RWPE2 (cell line): ENCODE data around the gene SLC38A9.

Source experiments
- ATAC-seq: fragments of 200-7000 bp; cut with Tn5 transposase; 3 replicates; pipeline ENCODE4 v1.9.1; 2021; ENCODE audit warnings: low read depth
- DNase-seq: peaks from one replicate; pipeline ENCODE4 v3.0.0-alpha.2; 2020; ENCODE audit warnings: low spot score
- H3K27ac ChIP-seq: fragments of 450-650 bp; 2 replicates; pipeline ENCODE4 v1.5.1; 2017; ENCODE audit warnings: mild to moderate bottlenecking; ENCODE audit not compliant: poor library complexity, severe bottlenecking
- H3K27me3 ChIP-seq: fragments of 250-450 bp; sonication (Bioruptor Pico); 2 replicates; pipeline ENCODE4 v1.5.1; 2021; ENCODE audit warnings: mild to moderate bottlenecking, moderate library complexity; ENCODE audit not compliant: insufficient read depth, poor library complexity, severe bottlenecking
- H3K36me3 ChIP-seq: fragments of 250-450 bp; sonication (Bioruptor Pico); 2 replicates; pipeline ENCODE4 v1.5.1; 2020; ENCODE audit warnings: low read depth, mild to moderate bottlenecking, moderate library complexity
- H3K4me1 ChIP-seq: fragments of 250-450 bp; sonication (Bioruptor Pico); 2 replicates; pipeline ENCODE4 v1.5.1; 2021; ENCODE audit warnings: mild to moderate bottlenecking, moderate library complexity; ENCODE audit not compliant: insufficient read depth, poor library complexity, severe bottlenecking
- H3K4me3 ChIP-seq: fragments of 250-450 bp; sonication (Bioruptor Pico); 2 replicates; pipeline ENCODE4 v1.5.1; 2021; ENCODE audit warnings: mild to moderate bottlenecking, moderate library complexity; ENCODE audit not compliant: severe bottlenecking
- H3K9me3 ChIP-seq: fragments of 250-450 bp; sonication (Bioruptor Pico); 2 replicates; pipeline ENCODE4 v1.5.1; 2021; ENCODE audit warnings: mild to moderate bottlenecking, moderate library complexity; ENCODE audit not compliant: severe bottlenecking
- TF ChIP-seq, protein P1 (sequence below): fragments of 450-650 bp; IDR thresholded peaks from one replicate; pipeline ENCODE4 v1.5.1; 2017; ENCODE audit warnings: mild to moderate bottlenecking, moderate library complexity; ENCODE audit not compliant: poor library complexity, severe bottlenecking

SLC38A9 gene

DNA sequence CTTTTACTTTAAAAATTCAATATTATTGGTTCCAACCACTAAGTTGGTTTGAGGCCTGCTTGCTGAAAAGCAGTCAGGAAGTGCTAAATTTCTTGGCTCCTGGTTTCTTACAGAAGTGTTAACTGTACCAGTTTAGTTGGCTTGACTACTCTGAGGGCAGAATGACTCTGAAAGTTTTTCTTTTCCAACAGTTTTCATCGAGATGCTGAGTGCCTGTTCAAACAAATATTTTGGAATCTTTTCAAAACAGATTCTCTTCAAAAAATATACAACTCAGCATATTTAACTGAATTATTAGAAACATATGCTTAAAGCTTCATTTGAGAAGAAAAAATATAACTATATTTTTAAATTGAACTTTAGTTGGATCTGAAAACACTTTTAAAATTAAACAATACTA is 37.0 kb downstream of the SLC38A9 start:
- DNase-seq, result no peak
- no peak for ATAC-seq
- Histone ChIP-seq H3K4me1 (peaks cover 11% of the 10 kb centered on the region), H3K27ac (peak overlapping the region; percentile 15), H3K9me3 (no peaks in the 10 kb centered on the region), H3K36me3 (peaks cover 13% of the 10 kb centered on the region), H3K27me3 (no peaks in the 10 kb centered on the region), H3K4me3 (no peak overlapping the region)
- TF ChIP-seq, protein P1, sequence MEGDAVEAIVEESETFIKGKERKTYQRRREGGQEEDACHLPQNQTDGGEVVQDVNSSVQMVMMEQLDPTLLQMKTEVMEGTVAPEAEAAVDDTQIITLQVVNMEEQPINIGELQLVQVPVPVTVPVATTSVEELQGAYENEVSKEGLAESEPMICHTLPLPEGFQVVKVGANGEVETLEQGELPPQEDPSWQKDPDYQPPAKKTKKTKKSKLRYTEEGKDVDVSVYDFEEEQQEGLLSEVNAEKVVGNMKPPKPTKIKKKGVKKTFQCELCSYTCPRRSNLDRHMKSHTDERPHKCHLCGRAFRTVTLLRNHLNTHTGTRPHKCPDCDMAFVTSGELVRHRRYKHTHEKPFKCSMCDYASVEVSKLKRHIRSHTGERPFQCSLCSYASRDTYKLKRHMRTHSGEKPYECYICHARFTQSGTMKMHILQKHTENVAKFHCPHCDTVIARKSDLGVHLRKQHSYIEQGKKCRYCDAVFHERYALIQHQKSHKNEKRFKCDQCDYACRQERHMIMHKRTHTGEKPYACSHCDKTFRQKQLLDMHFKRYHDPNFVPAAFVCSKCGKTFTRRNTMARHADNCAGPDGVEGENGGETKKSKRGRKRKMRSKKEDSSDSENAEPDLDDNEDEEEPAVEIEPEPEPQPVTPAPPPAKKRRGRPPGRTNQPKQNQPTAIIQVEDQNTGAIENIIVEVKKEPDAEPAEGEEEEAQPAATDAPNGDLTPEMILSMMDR, result no peak

DNA sequence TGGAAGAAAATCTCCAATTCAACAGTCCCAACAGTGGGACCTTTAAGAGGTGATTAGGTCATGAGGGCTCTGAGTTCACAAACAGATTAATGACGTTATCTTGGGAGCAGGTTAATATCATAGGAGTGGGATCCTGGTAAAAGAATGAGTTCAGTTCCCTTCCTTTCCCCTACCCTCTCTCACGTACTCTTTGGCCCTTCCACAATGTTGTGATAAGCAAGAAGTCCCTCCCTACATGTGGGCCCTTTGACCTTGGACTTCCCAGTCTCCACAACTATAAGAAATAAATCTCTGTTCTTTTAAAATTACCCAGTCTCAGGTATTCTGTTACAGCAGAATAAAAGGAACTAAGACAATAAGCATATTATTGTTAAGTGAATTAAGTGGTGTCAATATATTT is 37.8 kb downstream of the SLC38A9 start:
- no peaks in the 10 kb centered on the region for H3K27me3 ChIP-seq
- DNase-seq (no peak), ATAC-seq (no peak)
- no peak overlapping the region for H3K27ac ChIP-seq
- no peaks in the 10 kb centered on the region for H3K9me3 ChIP-seq
- peaks cover 16% of the 10 kb centered on the region for H3K36me3 ChIP-seq
- TF ChIP-seq, protein P1, result no peak
- H3K4me3 ChIP-seq, result no peak overlapping the region
- H3K4me1 ChIP-seq, result peaks cover 11% of the 10 kb centered on the region

DNA sequence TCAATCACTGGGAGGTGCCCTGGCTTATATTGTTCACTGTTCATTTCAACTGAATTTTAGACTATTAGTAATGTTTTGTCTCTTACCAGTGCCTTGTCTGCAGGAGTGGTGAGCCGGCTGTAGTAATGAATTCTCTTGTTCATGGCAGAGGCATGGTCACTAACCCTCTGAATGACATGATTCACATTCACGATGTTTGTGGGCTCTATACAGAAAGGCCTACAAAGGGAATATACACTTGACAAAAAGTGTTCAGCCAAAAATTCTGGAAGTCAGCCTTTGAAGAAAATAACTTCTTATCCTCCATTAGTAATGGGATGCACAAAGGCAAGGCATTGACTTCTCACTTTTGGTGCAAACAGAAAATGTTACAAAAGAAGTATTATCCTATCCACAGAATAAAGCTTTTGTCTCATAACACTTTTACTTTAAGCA is 39.6 kb downstream of the SLC38A9 start:
- DNase-seq, result no peak
- Histone ChIP-seq H3K4me3 (no peak overlapping the region), H3K4me1 (peaks cover 20% of the 10 kb centered on the region), H3K27ac (no peak overlapping the region), H3K9me3 (no peaks in the 10 kb centered on the region), H3K36me3 (peaks cover 32% of the 10 kb centered on the region), H3K27me3 (no peaks in the 10 kb centered on the region)
- TF ChIP-seq, protein P1, result no peak
- no peak for ATAC-seq

DNA sequence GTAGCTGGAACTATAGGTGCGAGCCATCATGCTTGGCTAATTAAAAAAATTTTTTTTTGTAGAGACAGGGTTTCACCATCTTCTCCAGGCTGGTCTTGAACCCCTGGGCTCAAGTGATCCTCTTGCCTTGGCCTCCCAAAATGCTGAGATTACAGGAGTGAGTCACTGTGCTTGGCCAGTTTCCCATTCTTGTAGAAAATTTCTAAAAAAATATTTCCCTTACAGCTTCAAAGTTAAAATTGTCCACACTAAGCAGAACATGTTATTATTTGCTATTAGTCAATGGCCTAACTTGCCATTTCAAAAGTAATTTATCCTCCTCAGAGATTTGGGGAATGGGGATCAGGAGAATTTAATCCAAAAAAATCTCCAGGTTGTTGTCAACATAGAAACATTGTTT is 40.1 kb downstream of the SLC38A9 start:
- TF ChIP-seq, protein P1, result no peak
- DNase-seq, result no peak

DNA sequence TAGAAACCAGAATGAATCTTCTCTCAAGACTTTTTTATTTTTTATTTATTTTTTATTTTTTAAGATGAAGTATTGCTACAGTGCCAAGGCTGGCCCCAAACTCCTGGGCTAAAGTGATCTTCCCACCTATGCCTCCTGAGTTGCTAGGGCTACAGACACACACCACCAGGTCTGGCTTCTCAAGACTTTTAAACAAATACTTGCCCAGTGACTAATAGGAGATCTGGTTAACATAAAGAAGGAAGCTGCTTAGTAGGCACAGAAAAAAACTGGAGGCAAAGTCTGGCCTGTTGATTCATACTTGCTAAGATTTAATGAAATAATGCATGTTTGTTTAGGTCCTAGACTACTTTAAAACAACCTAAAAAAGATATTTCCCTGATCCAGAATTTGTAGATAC is 43.8 kb downstream of the SLC38A9 start:
- Histone ChIP-seq H3K4me1 (peaks cover 12% of the 10 kb centered on the region), H3K27me3 (no peaks in the 10 kb centered on the region), H3K36me3 (peaks cover 61% of the 10 kb centered on the region), H3K9me3 (no peaks in the 10 kb centered on the region), H3K27ac (peak overlapping the region; percentile 61), H3K4me3 (no peak overlapping the region)
- TF ChIP-seq, protein P1, result no peak
- DNase-seq (no peak), ATAC-seq (peak; percentile 100)

More for the DNA sequence above, 40.1 kb downstream of the SLC38A9 start:
- H3K4me1 ChIP-seq, result peaks cover 20% of the 10 kb centered on the region
- H3K27ac ChIP-seq, result no peak overlapping the region
- no peaks in the 10 kb centered on the region for H3K27me3 ChIP-seq
- no peak for ATAC-seq
- H3K4me3 ChIP-seq, result no peak overlapping the region
- H3K36me3 ChIP-seq, result peaks cover 37% of the 10 kb centered on the region
- H3K9me3 ChIP-seq, result no peaks in the 10 kb centered on the region
